MM.1S (cell line): ENCODE results near the gene CLDN7.

ENCODE experiments used
- CTCF ChIP-seq: fragments of 300-600 bp; sonication (generic); IDR thresholded peaks from 2 replicates; pipeline ENCODE4 v1.5.1; 2016; ENCODE audit warnings: antibody characterized with exemption, low read length, mixed read lengths
- EZH2 ChIP-seq: fragments of 300-600 bp; sonication (generic); optimal IDR thresholded peaks from 2 replicates; pipeline ENCODE3; 2017; ENCODE audit warnings: low read depth, mild to moderate bottlenecking, antibody characterized with exemption, low read length, mixed read lengths
- EZH2phosphoT487 ChIP-seq: fragments of 300-600 bp; sonication (generic); IDR thresholded peaks from 2 replicates; pipeline ENCODE4 v1.6.1; 2018; ENCODE audit warnings: antibody characterized with exemption, low read length

GRCh38 chr17:7218758-7219157 lies 43.5 kb downstream of the CLDN7 start:
- TF ChIP-seq CTCF, result no peak
- TF ChIP-seq EZH2, result no peak
- TF ChIP-seq EZH2phosphoT487, result no peak
